GM08714 (cell line): Measurements from ENCODE around the gene ZNF737.
"Not testable (repeated sequence)": the region's sequence is repeated elsewhere in the genome, so short reads cannot be mapped to it uniquely, and the experiment has no call there.

Experiments used
- H3K4me3 ChIP-seq: fragments of 200-500 bp; sonication (Bioruptor generic); 2 replicates; pipeline ENCODE4 v1.5.1; 2014; ENCODE audit warnings: mild to moderate bottlenecking, low read length, inconsistent platforms
- ZNF274 ChIP-seq: IDR thresholded peaks from 2 replicates; pipeline ENCODE4 v1.6.1; 2012; ENCODE audit warnings: mild to moderate bottlenecking, low read depth, low read length

Gene ZNF737

DNA sequence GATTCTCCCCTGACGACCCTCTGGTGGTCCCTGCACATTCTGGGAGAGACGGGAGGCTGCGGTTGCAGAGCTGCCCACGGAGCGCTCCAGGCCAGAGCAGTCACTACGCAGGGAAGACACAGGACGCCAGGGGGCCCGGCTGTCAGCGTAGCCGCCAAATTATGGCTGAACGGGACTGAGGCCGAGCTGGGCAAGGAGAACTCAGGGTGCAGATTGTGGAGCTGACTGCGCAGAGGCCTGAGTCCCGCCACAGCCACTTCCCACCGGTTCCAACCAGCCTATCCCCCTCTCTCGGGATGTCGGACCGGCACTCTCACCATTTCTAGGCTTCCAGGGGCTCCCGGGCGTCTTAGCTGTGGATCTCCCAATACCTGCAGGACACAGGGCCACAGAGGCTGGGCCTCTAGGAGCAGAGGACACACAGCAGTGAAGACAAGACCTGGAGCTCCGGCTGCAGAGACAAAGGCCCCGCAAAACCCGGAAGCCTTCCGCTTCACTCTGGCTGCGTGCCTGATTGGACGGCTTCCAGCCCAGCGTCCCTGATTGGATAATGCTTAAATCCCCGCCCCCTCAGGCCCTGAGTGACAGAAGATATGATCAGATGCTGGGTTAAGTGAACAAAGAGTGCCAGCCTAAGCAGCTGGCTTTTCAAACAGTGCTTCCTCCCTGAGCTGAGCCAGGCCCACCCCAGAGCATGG is at the start of gene ZNF737:
Gene ZNF737, minus strand, starts transcription at position 461 of the 698 bp plus-strand sequence. Its CDS starts 141 bp downstream, at position 320.
- TF ChIP-seq ZNF274: no peak
- peak within 1 kb of the TSS; percentile 66; the same call in 1 of the 2 replicates for H3K4me3 ChIP-seq

DNA sequence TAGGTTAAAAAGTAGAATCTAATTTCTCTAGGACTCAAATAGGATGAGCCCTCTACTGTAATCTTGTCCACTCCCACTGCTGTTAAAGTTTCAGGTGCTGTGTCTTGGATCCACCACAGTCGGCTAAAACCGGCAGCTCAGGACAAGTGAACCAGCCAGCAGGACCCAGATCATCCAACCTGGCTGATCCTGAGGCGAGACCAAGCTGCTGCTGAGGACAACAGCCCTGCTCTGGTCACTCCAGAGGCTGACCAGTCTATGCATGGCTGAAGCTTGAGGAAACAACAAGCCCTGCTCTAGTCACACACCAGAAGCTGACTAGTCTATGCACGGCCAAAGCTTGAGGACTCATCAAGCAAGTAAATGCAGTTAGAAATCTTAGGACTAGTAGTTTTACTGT is 49.4 kb upstream of the ZNF737 start:
- not testable (repeated sequence) for H3K4me3 ChIP-seq

GRCh38 chr19:20612711-20613316 is 47.2 kb upstream of the ZNF737 start:
- no peak overlapping the region for H3K4me3 ChIP-seq
- TF ChIP-seq ZNF274: no peak

GRCh38 chr19:20611866-20612265 is 46.3 kb upstream of the ZNF737 start:
- TF ChIP-seq ZNF274: no peak
- H3K4me3 ChIP-seq: no peak overlapping the region

- no peak overlapping the region for H3K4me3 ChIP-seq
- no peak for TF ChIP-seq ZNF274
Measured at GRCh38 chr19:20607943-20608342, 42.4 kb upstream of the ZNF737 start.

DNA sequence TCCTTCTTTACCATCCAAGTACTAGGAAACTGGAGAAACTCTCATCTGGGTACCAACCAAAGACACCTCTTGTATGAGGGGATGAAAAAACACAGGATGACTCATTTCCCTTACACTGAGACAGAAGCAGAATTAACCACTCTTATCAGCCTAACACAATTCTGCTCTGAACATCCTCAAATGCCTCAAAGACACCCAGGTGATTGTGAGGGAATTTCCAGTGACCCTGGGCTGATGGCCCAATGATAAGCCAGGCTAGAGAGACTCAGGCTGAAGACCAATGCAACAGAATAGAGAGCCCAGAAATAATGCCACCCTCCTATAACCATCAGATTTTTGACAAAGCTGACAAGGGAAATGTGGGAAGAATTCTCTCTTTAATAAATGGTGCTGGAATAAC is 7.0 kb downstream of the ZNF737 start:
- H3K4me3 ChIP-seq: no peak overlapping the region
- TF ChIP-seq ZNF274: no peak

- no peak for TF ChIP-seq ZNF274
Measured at GRCh38 chr19:20558011-20558410, 7.6 kb downstream of the ZNF737 start.

DNA sequence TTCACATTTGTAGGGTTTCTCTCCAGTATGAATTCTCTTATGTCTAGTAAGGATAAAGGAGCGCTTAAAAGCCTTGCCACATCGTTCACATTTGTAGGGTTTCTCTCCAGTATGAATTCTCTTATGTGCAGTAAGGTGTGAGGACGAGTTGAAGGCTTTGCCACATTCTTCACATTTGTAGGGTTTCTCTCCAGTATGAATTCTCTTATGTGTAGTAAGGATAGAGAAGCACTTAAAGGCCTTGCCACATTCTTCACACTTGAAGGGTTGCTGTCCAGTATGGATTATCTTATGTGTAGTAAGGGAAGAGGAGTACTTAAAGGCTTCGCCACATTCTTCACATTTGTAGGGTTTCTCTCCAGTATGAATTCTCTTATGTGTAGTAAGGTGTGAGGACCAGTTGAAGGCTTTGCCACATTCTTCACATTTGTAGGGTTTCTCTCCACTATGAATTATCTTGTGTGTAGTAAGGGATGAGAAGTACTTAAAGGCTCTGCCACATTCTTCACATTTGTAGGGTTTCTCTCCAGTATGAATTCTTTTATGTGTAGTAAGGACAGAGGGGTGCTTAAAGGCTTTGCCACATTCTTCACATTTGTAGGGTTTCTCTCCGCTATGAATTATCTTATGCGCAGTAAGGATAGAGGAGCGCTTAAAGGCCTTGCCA is 20.8 kb downstream of the ZNF737 start:
- peak; percentile 93 for TF ChIP-seq ZNF274
- not testable (repeated sequence) for H3K4me3 ChIP-seq

More at GRCh38 chr19:20558011-20558410, 7.6 kb downstream of the ZNF737 start:
- no peak overlapping the region for H3K4me3 ChIP-seq

GRCh38 chr19:20530303-20530702 is 35.3 kb downstream of the ZNF737 start:
- H3K4me3 ChIP-seq: not testable (repeated sequence)

DNA sequence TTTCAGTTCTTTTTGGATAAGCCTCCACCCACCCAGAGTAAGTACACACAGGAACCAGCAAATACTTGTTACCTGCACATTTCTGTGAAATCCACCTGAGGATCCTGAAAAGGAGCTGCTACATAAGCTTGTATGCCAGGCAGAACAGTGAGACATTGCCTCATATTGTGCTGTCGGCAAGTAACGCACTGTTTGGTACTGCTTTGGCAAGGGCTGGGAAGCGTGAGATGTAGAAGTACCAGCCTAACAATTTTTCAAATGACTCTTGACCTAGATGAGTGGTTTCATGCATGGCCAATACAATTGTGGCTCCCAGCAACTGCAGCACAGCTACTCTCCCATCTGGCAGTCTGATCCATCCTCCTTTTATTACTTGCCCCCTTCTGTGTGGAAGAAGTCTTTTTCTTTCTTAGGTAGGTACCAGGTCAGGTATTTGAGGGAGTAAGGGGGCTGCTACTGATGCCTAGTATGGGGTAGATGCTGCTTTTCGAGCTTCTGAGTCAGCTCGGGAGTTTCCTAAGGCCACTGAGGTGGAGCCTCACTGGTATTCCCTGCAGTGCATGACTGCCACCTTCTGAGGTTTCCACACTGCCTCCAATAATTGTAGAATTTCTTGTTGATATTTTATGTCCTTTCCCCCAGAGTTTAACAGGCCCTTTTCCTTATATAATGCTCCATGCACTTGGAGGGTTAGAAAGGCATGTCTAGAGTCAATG is 52.2 kb downstream of the ZNF737 start:
- no peak for TF ChIP-seq ZNF274

DNA sequence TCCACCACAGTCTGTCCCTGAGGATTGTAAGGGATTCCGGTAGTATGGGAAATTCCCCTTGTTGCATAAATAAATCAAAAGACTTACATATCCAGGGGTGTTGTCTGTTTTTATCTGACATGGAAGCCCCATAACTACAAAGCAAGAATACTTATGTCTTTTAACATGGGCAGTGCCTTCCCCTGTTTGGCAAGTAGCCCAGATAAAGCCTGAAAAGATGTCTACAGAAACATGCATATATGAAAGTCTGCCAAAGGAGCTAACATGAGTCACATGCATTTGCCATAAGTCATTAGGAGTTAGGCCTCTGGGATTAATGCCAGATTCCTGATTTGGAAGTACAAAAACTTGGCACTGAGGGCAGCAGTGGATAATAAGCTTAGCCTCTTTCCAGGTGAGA is 62.1 kb downstream of the ZNF737 start:
- no peak overlapping the region for H3K4me3 ChIP-seq
- TF ChIP-seq ZNF274: no peak

More for the DNA sequence above, 52.2 kb downstream of the ZNF737 start:
- no peak overlapping the region for H3K4me3 ChIP-seq
